LNCAP (cell line): Measurements from ENCODE around the gene GPC2.

Source experiments
- CTCF ChIP-seq: fragments of 450-650 bp; IDR thresholded peaks from 2 replicates; pipeline ENCODE4 v1.5.1; 2017; ENCODE audit warnings: mild to moderate bottlenecking

GPC2 gene

DNA sequence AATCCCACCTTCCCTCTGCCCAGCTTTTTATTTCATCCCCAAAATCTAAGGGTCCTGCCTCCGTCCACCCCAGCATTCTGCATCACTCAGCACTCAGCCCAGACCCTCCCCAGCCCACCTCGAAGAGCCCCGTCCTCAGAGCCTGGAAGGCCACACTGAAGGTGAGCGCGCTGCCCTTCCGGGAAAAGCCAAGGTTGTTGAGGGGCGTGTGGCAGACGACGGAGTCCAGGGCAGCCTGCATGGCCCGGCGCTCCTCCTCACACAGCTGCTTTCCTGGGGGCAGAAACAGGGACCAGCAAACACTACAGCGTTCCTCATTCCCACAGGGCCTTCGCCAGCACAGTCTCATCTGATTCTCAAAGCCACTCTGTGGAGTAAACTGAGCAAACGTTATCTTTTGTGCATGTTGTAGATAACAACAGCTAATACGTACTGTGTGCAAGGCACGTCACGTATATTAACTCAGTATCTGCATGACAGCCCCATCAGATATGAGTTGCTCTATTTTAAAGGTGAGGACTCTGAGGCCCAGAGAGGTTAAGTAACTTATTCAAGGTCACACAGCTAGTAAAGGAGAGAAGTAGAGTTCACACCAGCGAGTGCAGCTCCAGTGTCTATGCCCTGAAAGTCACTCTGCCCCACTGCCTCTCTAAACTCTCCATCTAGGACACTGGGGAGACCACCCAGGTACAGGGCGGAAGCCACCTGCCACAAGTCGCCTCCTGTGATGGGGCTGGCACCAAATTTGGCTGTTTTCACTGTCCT lies 21.4 kb downstream of the GPC2 start:
- TF ChIP-seq CTCF = no peak

DNA sequence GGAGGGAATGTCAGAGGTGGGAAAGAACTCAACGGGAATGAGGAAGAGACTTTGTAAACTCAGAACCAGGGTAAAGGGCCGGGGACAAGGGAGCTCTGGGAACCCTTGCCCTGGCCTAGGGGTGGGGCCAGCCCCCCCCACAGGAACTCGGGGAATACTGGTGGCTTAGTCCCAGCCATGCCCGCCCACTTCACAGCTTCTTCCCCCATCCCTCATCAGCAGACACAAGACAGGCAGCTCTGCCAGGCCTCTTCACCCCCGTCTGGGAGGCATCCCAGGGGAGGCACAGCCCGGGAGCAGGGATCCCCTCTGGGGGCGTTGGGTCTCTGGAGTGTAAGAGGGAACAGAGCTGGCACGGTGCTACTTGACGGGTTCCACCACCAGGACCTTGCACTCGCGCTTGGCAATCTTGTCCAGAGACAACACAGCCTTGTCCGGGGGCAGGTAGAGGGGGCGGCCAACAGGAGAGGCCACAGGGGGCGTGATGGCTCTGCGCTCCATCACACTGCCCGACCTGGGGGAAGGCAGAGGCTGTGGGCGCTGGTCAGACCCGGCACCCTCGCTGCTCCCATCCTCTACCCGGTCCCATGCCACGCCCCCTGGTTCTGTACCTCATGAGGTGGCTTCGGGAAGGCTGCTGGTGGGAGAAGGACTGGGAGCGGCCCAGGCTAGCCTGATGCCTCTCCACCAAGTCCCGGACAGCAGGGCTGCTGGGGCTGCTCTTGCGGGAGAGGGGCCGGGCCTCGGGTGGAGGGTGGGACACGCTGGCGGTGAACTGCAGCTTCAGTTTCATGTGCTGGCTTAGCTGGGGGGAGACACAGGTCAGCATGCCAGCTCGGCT lies 22.3 kb downstream of the GPC2 start:
- no peak for TF ChIP-seq CTCF

DNA sequence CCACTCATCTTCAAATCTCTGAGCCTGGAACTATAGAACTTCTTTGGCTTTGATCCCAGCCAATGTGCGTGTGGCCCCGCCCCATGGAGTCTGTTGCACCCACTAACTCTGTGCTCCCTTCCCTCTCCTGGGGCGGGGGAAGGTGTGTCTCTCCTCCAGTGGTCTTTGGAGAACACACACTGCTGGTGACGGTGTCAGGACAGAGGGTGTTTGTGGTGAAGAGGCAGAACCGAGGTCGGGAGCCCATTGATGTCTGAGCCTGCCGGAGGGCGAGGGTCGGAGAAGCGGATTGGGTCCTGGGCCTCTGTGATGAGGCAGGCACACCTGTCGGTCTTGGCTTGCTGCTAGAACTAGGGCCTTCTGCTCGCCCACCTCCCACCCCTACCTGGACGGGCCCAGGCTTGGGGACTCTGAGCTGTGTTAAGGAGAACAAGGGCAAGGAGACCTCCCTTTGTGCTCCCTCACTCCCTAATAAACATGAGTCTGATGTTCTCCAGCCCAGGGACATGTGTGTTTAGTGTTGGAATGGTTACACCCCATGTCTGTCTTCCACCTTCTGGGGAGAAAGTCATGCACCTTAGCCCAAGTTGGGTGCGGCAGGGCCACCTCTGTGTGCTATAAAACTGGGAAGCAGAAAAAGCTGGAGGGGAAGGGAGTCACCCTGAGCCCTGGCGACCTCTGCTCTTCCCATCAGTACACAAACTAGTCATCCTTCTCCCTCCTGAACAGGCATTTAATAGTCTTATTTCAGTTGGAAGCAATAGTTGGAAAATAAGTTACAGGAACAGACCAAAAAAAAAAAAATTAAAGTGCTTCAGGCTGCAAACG lies 23.3 kb downstream of the GPC2 start:
- TF ChIP-seq CTCF = no peak

DNA sequence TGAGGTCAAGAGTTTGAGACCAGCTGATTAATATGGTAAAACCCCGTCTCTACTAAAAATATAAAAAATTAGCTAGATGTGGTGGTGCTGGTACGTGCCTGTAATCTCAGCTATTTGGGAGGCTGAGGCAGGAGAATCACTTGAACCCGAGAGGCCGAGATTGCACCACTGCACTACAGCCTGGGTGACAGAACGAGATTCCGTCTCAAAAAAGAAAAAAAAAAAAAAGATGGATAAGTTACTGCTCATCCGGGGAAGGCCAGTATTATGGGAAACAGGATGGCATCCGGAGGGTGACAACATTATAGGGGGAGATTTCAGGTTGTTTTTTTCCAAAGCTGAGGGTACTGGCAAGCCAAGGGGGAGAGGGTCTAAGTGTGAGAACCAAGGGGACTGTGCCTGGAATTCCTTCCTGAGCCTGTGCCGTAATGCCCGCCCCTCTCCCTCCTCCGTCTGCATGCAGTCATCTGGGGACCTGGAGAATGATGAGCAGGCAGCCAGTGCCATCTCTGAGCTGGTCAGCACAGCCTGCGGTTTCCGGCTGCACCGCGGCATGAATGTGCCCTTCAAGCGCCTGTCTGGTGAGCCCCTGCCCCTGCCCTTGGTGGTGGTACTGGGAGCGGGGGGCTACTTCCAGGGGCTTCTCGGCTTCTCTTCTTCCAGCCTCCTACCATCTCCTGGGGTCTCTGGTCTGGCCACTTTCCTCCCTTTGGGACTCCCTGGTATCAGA lies 24.1 kb downstream of the GPC2 start:
- TF ChIP-seq CTCF = no peak

DNA sequence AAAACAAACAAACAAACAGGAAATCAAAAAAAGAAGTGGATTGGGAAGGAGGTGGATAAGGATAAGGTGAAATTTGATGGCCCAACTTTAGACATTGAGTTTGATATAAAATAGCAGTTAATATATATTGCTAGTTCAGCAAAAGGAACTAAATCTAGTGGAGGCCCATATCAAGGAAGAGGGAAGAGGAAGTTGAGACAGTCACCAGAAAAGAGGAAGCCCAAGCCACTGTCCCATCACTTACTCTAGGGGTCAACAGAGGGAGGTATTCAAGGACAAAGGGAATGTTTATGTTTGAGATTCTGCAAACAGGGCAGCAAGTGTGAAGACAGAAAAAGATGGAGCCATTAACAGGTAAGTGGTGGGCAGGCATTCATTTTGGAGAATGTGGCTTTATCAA lies 24.8 kb downstream of the GPC2 start:
- TF ChIP-seq CTCF = no peak

DNA sequence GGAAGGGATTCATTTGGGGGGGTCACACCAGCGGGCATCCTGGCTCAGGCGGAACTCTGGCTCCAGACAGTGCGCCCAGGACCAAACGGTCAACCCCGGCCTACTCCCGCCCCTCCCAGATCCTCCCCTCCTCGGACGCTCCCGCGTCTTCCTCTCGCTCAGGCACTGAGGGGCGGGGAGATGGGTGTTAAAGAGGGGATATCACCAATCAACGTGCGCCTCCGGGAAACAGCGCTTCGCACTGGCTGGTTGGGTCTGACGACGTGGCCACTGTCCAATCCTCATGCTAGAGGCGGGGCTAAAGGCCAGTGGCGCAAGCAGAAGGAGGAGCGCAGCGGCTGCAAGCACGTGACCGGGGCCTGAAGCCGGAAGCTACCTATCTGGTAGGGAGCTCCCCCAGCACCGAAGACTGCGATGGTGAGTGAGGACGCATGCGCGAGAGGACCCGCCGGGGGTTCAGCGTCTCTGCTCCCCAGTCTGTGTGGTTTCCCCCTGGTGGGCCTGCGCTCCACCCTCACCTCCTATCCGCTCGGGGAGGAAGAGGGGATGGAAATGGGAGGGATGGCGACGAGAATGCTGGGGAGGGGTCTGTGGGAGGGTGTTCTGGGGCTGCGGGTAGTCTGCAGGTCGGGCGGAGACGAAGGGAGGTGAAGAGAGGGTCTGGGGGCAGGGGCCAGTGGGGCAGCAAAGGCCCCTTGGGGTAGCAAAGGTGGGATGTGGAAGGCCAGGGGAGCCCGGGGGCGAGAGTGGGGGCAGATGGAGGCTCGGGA lies 28.4 kb downstream of the GPC2 start, which contains the start of gene LAMTOR4:
LAMTOR4 (plus strand) TSS at position 360 of the 770 bp plus-strand sequence; CDS start at position 415, 55 bp downstream.
- no peak for TF ChIP-seq CTCF
